Measurements from ENCODE around the gene SGPP2. TPM values are rescaled to one million over a fixed set of nuclear protein-coding genes. Genes with fewer than 3 reads are reported as not detected.
"Not testable (repeated sequence)": the region's sequence is repeated elsewhere in the genome, so short reads cannot be mapped to it uniquely, and the experiment has no call there.

The SGPP2 gene
- total RNA-seq, 1 donor from 2014 or later: 14.8 TPM

GRCh38 chr2:222424729-222425671 is 657 bp downstream of the SGPP2 start:
- intact Hi-C loops (cut with micrococcal nuclease): loop anchor here (5.0 to 10.0 kb wide), 4 partner anchors 137 to 1517 kb away; partner anchors contain the start of gene ACSL3

DNA sequence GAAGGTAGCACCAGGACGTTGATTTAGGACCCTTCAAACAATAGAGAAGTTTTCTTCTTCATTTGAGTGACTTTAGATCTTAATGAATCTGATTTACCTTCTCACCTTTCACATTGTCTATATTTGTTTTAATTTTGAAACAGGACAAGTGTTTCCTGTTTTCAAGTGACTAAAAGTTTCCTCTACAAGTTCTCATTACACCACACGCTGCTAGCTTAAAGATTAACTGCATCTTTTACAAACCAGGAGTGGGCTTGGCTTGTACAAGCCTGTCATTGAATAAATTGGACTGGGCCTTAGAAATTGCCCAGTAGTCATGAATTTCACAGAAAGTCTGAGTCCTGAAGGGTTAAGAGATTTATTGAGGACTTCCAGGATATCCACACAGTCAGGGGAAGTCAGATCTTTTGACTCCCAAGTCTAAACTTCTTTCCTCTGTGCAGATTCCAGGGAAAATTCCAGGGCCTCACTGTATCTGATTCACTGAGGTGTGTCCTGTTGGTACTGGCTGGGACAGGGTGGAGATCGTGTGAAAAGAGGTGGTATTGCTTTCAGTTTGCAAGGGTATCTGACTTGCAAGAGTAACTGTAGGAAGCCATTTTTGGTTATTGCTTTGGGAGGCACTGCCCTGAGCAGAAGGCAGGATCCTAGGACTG is 3.4 kb downstream of the SGPP2 start:
- intact Hi-C loops (cut with micrococcal nuclease): loop anchor here (2.0 to 10.0 kb wide), 4 partner anchors 135 to 913 kb away; partner anchors contain the start of genes ACSL3 and FARSB

DNA sequence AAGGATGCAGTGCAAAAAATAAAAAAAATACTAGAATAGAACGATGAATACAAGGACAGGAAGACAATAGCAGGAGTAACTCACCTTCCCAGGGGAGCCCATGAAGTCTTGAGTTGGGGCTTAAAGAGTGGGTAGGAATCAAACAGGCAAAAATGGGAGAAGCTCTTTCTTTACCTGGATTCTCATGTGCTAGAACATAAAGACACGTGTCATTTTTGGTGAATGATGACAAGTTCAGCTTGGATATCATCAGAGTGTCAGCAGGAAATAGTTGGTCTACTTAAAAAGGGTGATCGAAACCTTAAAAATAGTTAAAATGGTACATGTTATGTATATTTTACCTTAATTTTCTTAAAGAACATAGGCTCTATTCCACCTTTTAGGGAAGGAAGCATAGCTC is 5.7 kb downstream of the SGPP2 start:
- intact Hi-C loops (cut with micrococcal nuclease): no loop called here

GRCh38 chr2:222430681-222431080 is 6.3 kb downstream of the SGPP2 start:
- intact Hi-C loops (cut with micrococcal nuclease): no loop called here

- intact Hi-C loops (cut with micrococcal nuclease): no loop called here
These were observed 7.5 kb downstream of the SGPP2 start for GRCh38 chr2:222431869-222432268.

GRCh38 chr2:222433332-222434173 is 9.2 kb downstream of the SGPP2 start:
- intact Hi-C loops (cut with micrococcal nuclease): no loop called here

- intact Hi-C loops (cut with micrococcal nuclease): no loop called here
These were observed 9.9 kb downstream of the SGPP2 start for GRCh38 chr2:222434204-222434603.

- intact Hi-C loops (cut with micrococcal nuclease): not testable (repeated sequence)
These were observed 11.2 kb downstream of the SGPP2 start for GRCh38 chr2:222435400-222436039.

DNA sequence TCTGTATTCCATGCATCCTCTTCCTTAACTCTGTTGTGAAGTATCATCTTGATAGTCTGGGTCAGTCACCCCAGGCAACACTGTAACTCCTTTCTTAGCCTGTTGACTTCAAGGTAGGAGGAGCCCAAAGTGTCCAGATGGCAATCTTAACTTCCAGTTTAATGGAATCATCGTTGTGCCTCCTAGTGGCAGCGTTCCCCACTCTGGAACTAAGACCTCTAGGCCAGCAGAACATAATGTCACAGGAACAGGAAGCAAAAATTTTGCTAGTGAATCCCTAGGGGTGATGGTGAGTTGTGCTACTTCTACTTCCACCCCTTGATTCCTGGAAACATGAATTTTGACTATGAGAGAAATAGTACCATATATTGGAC is 11.7 kb downstream of the SGPP2 start:
- intact Hi-C loops (cut with micrococcal nuclease): no loop called here

DNA sequence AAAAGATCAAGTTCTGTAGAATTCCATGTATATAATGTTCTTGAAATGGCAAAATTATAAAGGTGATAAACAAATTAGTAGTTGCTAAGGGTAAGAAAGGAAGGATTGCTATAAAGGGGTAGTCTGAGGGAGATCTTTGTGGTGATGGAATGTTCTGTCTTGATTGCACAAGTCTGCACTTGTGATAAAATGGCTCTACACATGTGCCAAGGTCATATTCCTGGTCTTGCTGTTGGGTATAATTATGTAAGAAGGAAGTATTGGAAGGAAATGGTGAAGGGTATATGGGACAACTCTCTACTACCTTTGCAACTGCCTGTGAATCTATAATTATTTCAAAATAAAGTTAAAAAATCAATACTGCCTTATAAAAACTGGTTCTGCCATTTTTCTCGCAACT is 15.3 kb downstream of the SGPP2 start:
- intact Hi-C loops (cut with micrococcal nuclease): no loop called here

GRCh38 chr2:222440673-222441422 is 16.5 kb downstream of the SGPP2 start:
- intact Hi-C loops (cut with micrococcal nuclease): no loop called here

GRCh38 chr2:222442665-222443064 is 18.3 kb downstream of the SGPP2 start:
- intact Hi-C loops (cut with micrococcal nuclease): no loop called here

DNA sequence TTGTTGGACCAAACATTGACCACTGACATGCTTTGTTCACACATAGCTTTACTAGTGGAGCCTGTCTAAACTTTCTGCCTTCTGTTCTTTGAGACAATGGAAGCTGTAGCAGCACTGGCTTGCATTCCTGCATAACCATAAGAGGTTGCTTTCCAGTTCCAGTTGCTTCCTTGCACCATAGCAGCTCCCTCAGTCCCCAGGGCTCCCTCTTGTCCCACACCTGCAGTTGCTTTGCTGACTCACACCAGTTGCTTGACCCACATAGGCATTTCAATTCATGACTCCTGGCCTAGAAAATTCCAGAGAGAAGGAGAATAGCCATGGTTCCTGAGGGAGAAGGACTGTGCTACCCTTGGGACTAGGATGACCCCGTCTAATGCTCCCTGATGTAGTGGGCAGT is 20.9 kb downstream of the SGPP2 start:
- intact Hi-C loops (cut with micrococcal nuclease): no loop called here

GRCh38 chr2:222447131-222447530 is 22.8 kb downstream of the SGPP2 start:
- intact Hi-C loops (cut with micrococcal nuclease): no loop called here

DNA sequence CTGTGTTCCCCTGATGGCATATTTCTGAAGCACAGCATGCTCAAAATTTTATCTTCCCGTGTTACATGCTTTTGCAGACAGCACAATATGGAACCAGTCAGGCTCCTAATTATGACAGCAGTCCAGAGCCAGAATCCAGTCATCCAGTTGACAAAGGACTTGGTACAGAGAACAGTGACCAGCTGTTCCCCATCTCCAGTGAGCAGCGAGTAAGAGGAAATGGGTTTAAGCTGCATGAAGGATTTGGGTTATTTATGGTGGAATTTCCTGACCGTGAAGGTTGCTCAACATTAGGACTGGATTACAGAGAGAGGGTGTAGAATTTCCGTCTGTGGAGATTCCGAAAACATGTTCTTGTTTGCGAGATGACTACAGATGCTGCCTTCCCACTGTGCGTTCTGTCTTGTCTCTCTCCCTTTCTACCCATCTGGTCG is 24.4 kb downstream of the SGPP2 start:
- intact Hi-C loops (cut with micrococcal nuclease): no loop called here

DNA sequence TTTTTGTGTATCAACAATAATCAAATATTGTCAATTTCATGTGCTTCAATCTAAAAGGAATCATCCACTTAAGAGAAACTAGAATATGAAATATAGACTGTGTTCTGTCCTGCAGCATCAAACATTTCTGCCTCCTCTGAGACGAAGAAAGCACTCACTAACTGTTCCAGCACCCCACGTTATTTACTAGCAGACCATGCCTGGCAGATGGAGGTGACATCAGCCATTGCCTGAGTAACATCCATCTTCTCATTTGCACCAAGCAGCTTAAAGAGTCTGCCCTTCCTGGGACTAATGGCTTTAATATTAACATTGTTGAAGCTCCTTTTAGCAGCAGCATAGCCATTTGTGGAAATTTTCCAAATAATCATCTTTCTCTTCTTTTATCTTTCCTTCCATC is 25.7 kb downstream of the SGPP2 start:
- intact Hi-C loops (cut with micrococcal nuclease): no loop called here

- intact Hi-C loops (cut with micrococcal nuclease): no loop called here
These were observed 26.9 kb downstream of the SGPP2 start for GRCh38 chr2:222451224-222451674.

DNA sequence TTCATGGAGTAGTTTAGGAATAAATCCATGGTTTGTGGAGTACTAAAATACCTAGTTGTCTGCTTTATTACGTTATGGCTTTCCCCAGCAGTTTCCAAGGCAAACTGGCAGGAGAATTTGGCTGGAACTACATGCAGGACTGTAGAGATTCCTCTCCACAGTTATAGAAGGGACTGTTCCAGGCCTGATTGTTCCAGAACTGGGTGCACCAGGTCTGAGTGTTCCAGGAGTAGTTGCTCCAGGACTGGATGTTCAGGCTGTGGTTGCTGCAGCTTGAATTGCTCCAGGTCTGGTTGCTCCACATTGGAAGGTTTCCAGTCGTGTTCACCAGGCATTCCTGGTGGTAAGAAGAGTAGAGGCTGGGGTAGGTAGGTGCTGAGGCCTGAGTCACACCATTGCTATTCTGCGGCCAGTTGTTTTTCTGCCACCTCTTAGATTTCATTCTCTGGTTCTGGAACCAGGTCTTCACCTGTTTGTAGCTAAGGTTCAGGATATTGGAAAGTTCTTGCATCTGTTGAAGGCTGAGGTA is 28.1 kb downstream of the SGPP2 start:
- intact Hi-C loops (cut with micrococcal nuclease): no loop called here

DNA sequence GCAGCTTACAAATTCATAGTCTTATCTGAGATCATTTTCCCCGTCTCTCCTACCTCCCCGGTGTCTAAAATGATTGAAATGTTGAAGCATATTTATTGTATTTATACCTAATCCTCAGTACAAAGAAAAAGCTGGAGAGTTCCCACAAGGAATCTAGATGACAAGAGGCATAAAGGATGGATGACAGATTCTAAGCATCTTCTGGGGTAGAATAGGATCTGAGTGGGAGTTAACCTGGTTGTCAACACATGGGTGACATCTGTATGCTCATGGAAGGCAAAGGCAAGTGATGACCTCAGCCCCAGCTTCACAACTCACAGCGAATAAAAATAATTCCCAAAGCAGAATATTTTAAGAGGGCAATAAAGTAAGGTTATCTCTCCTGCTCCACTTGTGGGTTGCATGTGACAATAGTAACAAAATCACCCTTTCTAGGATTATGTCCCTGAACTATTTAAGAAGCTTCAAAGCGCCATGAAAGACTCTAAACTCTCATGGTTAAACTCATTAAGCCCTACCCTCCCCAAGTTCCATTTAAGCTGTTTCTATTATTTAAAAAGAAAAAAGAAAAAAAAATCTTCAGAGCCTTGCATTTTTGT is 32.2 kb downstream of the SGPP2 start:
- intact Hi-C loops (cut with micrococcal nuclease): no loop called here

- intact Hi-C loops (cut with micrococcal nuclease): no loop called here
These were observed 35.6 kb downstream of the SGPP2 start for GRCh38 chr2:222459983-222460382.
